Thyroid gland (tissue), 4 donors: ENCODE measurements around the gene PDP2.

Source experiments
- POLR2A ChIP-seq, 2 donors: fragments of 450-650 bp; IDR thresholded peaks; one replicate each; pipeline ENCODE4 v1.6.1; 2017; ENCODE audit warnings: antibody characterized with exemption in 2 of 2, mild to moderate bottlenecking in 2 of 2, moderate library complexity in 1 of 2
- TF ChIP-seq, protein P1 (sequence below), 6 experiments: fragments of 200-600 bp in 3 of 6; fragments of 450-650 bp in 3 of 6; sonication (generic) in 3 of 6; IDR thresholded peaks; one replicate each; pipeline ENCODE4 v1.5.1; 2016 to 2019; ENCODE audit warnings: antibody characterized with exemption in 6 of 6, mild to moderate bottlenecking in 2 of 6, inconsistent platforms in 1 of 6, moderate library complexity in 1 of 6

DNA sequence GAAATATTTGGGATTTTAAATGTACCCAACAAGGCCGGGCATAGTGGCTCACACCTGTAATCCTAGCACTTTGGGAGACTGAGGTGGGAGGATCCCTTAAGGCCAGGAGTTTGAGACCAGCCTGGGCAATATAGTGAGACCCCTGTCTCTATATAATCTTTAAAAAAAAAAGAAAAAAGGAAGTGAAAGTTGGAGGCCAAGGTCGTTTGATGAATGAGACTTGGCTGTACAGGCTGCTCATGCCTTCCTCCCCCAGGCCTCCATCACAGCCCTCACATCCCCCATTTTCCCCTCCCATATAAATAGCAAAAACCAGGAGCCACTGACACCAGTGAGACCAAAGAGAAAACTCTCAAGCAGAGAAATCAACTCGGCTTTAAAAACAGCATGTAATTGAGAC, 39.4 kb upstream of the PDP2 start:
- TF ChIP-seq, protein P1, sequence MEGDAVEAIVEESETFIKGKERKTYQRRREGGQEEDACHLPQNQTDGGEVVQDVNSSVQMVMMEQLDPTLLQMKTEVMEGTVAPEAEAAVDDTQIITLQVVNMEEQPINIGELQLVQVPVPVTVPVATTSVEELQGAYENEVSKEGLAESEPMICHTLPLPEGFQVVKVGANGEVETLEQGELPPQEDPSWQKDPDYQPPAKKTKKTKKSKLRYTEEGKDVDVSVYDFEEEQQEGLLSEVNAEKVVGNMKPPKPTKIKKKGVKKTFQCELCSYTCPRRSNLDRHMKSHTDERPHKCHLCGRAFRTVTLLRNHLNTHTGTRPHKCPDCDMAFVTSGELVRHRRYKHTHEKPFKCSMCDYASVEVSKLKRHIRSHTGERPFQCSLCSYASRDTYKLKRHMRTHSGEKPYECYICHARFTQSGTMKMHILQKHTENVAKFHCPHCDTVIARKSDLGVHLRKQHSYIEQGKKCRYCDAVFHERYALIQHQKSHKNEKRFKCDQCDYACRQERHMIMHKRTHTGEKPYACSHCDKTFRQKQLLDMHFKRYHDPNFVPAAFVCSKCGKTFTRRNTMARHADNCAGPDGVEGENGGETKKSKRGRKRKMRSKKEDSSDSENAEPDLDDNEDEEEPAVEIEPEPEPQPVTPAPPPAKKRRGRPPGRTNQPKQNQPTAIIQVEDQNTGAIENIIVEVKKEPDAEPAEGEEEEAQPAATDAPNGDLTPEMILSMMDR (IDR thresholded peaks at IDR 0.05), result no peak
- no peak for TF ChIP-seq POLR2A (IDR thresholded peaks at IDR 0.05)
